CD4-positive, alpha-beta T cell treated with Interleukin-21 for 1 hour (primary cell): ENCODE measurements around the gene SETBP1.

Source experiments
- DNase-seq: peaks from one replicate; pipeline ENCODE4 v3.0.0-alpha.2; 2020

Gene SETBP1

DNA sequence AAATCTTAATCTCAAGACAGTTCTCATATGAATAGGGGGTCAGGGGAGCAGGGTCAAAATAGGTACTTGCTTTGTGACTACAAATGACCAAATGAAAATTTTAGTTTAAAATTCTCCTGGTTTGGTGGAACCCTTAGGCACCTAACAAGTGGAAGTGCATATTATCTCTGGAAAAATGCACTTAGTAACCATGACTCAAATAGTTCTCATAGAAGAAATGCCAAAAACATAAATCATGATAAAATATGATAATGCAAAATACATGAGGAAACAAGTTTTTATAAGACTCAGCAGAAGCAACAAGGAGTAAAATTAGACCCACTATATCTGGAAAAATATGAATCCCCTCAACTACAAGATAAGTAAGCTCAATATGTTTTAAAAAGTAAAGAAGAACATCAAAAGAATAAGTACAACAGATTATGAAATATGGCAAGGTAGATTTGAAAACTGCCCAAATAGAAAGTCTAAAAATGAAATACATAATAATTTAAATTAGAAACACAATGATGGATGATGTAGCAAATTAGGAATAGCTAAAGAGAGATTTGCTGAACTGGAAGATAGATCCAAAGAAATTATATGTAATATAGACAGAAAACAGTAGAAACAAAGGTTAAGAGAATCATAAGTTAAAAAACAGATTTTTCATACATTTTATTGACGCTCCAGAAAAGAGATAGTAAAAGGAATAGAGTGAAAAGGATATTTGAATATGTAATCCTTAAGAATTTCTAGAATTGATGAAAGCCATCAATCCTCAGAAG is 308.3 kb downstream of the SETBP1 start:
- DNase-seq = no peak

DNA sequence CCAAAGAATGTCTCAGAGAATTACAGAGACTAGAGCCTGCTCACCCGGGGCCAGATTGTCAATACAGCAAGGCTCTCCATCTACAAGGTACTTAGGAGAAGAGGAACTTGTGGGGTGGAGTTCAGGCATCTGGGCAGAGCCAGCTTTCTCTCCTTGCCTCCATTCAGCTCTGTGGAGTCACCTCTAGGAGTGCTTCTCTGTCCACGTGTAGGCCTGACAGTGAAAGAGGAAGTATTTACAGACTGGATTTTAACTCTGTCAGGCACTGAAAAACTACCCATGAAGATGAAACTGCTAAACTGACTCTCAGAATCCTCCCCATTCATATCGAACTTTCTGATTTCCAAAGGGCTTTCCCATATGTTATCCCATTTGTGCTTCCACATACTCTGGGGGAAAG is 315.6 kb downstream of the SETBP1 start:
- no peak for DNase-seq

DNA sequence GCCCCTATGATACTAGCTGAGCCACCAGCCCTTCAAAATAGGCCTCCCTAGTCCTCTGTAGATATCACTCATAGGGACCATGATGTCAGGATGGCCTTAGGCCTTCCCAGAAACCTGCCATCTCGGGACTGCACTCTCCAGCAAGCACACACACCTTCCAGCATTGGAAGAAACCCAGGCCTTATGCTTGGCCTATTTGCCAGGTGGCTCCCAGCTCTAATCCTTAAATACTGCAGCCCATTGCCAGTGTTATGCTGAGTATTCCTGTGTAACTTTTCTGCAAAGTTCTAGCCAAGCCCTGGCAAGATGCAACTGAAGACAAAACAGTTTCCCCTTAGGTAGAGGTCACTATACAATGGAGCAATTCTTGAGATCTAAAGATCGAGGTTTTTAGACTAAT is 316.5 kb downstream of the SETBP1 start:
- DNase-seq = no peak

DNA sequence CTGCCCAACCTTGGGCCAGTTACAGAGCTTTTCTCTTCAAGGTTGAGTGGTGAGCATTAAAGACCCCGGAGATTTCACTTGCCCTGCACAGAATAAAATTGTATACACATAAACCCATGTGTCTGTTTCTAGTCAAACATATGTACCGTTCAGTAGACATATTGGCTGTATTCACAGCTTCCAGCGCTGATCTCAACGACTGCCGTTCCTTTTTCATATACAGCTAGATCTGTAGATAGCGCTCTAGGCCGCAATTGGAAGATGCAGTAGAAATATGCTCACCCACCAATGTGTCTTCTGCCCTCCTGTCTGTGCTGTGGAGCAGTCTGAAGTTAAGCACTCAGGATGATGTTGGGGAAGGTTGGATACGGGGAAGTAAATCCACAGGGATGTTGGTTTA is 317.7 kb downstream of the SETBP1 start:
- DNase-seq = no peak

DNA sequence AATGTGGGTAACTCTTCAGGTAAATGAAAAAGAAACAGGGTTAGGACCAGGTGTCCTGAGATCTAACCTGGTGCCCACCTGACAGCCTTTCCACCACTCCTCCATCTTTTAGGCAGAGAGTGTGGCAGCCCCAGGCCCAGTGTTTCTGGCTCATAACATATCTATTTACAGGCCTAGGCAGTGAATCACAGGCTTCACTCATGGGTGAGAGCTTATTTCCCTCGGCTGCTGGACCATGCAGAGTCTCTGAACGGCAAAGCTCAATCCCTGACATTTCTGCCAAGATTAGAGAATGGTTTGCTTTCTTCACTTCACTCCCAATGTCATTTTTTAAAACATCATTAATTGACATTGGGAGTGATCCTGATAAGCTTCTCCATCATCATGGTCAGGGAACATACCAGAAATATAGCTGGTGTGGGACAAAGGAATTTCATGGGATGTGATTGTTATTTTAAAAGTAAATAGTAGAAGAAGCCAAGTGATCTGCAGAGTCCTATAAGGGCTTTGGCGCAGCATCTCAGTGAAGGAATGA is 323.9 kb downstream of the SETBP1 start:
- no peak for DNase-seq

DNA sequence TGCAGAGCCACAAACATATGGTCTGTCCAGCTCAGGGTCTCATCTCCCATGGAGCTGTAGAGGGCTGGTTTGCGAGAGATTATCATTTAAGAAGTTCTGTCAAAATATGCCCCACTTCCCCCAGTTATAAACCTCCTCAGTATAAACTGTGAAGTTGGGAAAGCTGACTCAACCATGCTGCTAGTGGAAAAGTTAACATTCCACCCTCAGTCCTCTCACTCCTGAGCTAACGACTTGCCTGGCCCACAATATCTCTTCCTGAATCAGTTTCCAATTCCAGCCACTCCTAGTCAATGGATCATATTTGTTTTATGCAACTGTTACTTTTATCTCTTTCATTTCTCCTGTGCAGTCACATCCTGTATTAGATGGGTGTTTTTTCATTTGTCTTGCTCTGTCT is 326.2 kb downstream of the SETBP1 start:
- DNase-seq = no peak

DNA sequence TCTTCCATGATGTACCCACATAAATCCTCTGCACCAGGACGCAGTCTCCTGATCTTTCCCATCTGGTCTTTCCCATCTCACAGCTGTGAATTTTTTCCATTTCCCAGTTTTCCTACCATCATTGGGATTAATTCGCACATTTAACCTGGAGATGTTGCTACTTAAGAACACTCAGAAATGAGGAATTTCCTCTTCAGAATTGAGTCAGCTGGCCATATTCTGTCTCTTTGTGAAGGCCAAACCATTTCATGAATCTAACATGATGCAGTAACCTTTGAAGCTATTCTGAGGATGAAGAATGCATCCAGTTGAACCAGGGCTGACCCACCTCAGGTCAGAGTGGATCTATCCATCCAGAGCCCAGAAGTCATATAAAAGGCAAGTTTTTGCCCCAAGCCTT is 326.8 kb downstream of the SETBP1 start:
- no peak for DNase-seq

DNA sequence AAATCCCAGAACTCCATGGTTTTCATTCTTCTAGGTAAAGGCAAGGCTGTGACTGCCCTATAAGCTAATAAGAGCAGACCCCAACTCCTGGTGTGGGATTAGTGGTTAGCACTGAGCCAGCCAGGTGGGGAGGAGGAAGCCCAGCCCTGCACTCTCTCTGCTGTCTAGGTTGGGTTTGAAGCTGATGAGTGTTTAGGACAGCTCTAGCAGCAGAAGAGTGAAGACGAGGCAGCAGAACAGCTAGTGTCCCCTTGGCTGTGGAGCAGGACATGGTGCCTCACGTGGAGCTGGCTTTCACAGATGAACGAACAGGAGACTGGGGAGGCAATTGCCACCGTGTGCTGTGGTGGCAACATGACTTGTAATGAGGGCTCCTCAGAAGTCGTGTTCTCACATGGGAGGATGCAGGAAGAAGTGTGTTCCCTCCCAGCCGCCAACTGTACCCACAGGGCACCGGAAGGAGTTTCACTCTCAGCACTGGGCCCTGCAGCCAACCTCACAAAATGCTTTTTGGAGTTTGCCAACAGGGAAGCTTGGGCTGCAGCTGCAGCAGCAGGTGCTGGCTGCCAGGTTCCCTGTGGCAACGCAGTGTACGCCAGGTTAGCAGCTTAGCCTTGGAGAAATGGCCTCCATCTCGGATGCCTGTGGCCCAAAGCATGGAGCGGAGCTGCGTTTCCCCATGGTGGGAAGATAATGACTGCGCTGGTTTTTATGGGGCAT is 328.2 kb downstream of the SETBP1 start:
- DNase-seq = no peak

DNA sequence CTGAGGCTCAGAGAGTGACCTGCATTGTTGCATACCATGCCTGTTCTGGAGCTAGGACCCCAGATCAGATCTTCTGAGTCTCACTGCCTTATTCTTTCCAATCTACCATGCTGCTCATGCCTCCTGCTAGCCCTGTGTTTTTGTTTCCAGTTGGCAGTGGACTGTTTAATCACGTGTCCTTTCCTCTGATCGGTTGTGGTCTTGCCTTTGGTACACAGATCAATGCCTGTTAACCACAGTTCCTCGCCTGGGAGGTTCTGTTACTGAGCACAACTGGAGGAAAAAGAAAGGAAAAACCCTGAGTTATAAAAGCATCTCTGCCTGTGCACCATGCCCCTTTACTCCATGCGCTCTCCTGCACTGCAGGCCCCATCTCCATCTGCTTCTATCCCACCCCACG is 329.1 kb downstream of the SETBP1 start:
- DNase-seq = no peak

DNA sequence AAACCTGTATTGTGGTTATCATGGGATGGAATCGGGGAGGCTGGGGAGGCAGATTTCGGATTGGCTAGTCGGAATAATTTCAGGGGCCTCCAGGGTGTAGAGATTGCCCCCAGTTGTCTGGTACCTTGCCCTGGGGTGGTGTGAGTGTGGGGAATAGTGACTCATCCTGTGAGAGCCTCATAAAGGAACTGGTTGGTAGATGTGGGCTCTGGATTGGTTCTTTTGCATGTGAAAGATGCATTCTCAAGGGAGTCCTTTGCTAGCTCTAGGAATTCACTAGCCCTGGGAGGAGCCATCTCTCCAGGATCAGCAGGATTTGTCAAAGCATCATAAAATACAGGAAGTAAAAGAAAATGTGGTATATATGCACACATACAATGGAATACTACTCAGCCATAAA is 331.6 kb downstream of the SETBP1 start:
- DNase-seq = no peak

DNA sequence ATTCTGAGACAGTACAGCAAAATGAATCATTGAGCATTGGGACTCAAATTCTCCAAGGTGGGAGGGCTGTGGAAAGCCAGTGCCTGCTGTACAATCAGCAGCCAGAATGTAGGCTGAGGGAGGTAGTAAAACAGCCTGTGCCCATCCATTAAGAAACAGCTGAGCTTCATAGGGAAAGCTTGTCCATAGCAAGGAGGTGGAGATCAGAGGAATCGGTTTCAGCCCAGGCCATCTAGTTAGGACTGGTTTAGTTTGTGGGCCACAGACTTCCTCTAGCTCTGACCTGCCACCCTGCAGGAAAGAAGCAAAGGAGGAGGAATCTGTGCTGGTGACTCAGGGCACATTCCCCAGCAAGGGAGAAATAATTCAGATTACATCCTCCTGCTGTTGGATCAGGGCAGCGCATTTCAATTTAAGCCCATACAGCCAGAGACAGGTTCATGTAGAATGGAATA is 333.4 kb downstream of the SETBP1 start:
- no peak for DNase-seq

DNA sequence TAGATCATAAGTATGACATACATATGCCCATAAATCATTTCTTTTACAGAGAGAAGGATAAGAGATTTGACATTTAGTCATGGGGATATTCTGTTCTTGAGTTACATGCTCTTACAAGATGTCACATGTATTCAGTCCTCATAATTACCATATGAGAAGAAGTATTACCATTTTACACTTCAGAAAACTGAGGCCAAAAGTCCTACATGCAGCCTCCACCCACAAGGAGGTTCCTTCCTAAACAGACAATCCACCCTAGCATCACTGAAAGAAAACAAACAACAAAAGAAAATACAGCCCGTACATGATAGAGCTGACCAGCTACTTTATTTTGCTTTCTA is 335.1 kb downstream of the SETBP1 start:
- no peak for DNase-seq

DNA sequence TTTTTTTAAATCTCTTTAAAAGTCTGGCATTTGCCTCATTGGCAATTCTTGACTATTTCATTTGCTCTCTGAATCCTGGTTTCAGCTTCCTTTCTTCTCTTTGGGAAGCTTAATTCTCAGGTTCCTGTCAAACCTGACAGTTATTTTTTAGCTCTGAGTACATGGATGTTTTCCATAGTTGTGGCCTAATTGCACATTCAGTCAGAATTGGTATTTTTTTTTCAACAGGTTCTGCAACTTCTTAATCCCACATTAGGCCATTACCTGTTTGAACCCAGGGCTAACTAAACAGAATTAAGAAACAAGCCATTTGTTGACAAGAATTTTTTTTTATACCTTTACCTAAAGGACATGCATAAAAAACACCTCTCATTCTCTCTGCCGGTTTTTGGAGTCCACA is 338.8 kb downstream of the SETBP1 start:
- DNase-seq = no peak

DNA sequence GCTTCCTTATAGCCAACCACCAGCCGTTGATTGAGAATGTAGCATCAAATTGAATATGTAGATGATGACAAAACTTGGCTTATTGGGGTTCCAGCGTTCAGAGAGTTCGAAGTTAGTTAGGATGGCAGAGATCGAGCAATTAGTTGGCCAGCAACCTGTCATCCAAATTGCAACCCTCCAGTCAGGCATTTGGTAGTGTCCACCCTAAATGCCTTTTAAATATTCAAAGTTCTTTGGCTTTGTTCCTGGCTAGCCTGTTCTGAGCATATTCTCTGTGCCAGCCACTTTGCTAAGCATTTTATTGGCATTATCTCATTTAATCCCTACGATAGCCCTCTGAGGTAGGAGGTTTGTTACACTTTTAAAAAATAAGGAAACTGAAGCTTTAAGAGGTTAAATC is 342.8 kb downstream of the SETBP1 start:
- DNase-seq = no peak

DNA sequence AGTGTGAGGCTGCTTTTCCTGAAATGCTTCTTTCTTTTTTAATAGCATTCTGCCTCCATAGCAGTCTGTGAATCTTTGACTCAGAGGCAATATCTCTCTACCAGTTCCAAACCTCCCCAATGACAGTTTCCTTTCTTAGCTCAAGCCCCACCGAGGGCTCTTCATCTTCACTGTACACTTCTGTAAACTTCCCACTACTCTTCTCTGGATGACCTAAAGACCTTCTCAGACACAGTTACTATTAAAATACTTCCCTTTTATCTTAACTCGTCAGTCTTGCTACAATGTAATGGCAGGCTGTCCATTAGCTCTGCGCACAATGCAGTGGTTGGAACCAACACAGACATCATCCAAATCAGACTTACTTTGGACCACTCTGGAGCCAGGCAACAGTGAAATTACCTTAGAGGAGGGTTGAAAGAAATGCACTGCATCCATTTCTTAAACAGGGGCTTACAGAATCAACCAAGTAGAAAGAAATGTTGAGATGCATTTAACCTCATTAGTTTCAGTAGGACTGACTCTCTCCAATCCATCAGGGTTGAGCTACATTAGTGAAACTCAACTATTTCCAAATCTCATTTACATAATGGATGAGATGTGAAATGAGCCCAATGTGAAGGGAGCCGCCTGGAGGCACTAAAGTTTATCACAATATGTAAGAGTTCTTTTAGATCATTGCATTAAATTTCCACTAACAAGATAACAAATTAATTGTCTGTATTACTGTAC is 343.8 kb downstream of the SETBP1 start:
- DNase-seq = no peak

DNA sequence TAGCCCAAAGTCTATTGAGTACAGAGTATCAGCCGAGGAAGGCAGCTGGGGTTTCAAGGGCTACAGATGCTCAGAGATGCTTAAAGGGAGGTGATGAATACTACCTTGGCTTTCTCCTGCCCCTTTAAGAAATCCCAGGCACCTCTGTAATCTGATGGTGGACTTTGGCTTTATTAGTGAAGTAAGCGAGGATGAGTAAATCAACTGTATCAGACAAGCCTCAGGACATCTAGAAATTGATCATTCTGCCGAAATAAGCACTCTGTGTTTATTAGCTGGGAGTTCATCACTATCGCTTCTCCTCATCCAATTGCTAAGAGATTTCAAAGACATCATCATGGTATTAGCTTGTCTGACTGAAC is 344.4 kb downstream of the SETBP1 start:
- no peak for DNase-seq

DNA sequence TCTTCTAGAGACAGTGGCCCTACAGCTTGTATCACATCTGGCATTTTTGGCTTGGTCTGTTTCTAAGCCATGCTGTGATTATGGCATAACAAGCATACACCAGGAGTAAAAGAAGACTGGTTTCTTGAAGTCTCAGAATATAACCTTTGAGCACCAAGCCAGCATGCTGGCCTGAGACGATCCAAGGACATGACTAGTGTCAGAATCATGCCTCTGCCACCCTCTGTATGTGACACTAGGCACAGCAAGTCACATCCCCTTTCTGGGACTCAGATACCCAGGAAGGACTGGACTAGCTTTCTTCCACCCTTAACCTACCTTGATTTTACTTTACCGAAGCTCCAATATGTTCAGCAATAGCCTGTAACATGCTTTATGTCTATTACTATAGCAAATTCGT is 345.5 kb downstream of the SETBP1 start:
- no peak for DNase-seq

DNA sequence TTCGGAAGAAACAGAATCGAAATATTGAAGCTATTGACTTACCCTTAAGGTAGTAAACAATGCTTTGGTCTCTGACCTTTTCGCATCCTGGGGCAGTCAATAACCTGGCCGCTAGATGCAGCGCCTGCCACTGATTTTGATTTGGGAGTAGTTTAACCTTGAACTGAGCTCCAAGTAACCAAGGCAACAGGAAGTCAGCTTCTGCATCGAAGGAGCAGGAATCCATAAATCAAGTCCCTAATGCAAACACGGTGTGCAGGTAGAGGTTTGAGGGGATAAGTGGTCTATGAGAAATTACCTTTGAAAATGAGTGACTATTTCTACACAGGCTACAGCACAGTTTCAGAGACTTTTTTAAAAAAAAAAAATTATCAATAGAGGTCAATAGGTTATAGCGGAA is 353.5 kb downstream of the SETBP1 start:
- DNase-seq = no peak

DNA sequence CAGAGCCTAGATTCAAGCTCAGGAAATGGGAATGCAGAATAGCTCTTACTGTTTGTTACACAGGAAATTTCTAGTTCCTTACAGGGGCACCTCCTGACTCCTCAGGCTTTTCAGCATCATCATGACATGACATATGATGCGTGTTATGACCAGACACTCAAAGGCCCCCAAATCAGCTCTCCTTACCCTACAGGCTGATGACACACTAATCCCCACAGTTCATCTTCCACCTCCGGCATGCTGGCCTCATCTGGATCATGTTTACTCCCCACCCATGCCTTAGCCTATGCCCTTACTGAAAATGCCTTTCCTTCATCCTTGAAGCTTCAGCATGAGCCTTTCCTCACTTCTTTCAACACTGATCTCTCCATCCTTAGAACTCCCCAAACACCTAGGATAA is 356.9 kb downstream of the SETBP1 start:
- no peak for DNase-seq

DNA sequence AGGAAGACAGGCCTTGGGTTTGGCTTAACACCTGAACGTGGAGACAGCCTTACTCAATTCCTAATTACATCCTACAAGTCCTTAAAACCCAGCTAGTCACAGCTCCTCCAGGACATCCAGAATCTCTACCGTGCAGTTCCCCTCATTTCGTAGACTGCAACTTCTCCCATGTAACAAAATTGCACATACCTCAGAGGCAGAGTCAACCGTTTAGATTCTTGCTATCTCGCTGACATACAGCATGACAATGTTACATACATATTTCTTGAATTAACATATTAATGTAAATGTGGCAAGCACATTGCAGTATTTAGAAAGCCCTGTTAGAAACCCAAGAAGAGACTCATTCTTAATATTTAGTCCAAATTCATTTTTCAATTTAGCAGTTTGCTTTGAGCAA is 358.7 kb downstream of the SETBP1 start:
- no peak for DNase-seq

DNA sequence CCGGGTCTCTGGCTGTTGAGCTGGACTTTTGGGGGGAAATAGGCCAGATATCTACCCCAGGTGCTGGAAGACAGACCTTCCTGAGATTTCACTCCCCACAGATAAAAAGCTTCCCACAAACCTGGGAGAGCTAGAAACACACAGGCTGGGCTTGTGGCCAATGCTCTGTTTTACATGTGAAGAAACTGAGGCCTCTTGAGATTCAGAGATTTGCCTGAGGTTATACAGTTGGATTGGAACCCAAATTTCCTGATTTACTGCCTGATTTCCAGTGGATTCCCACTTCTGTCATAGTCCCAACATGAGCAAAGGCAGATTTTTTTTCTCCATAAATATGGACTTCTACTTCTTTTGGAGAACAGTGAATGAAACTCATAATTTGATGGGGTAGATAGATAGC is 360.2 kb downstream of the SETBP1 start:
- DNase-seq = no peak

DNA sequence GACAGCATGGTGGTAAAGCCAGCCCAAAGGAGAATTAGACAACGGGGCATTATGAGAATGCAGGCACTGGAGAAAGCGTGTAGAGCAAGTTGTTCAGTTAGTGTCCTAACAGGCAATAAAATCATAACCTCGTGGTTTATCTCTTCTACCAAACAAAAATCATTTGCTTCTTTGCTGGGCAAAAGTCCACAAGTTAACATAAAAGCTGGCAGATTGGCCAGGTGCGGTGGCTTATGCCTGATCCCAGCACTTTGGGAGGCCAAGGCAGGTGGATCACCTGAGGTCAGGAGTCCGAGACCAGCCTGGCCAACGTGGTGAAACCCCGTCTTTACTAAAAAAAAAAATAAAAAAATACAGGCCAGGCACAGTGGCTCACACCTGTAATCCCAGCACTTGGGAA is 364.1 kb downstream of the SETBP1 start:
- DNase-seq = no peak

DNA sequence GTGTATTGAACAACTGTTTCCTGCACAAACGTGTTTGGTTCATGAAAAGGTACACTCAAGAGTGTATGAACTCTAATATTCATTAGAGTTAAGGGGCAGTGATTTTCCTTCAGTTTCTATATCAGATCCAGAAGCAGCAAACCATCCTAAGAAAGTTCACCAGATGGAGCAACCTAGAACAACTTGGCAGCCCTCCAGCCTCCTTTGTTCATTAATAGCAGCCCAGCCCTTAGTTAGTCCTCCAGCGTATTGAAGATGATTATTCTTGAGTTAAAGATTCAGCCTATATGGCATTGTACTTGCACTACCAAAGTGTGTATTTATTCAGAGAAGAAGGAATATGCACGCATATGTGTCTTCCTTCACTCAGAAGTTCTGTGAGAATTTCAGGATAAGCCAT is 365.5 kb downstream of the SETBP1 start:
- DNase-seq = no peak

DNA sequence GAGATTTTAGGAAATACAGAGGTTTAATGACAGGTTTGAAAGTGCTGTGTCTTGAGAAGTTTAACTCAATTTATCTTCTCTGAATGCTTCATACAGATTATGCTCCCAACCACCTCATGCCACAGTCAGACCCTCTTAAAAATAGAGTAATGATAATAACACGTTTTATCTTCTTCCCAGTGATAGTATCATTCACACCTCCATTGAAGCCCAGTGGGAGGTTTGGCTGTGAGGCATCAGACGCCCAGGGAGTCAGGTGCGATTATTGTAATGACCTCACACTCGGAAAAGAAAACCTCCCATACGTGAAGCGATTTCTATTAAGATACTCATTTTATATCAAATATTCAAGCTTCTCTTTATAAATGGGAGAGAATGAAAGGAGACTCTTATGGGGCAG is 366.3 kb downstream of the SETBP1 start:
- DNase-seq = no peak
